Measurements from ENCODE around the gene DDX1.
A peak's percentile ranks its signal among the peaks of the same experiment; 100 is the strongest.

DNA sequence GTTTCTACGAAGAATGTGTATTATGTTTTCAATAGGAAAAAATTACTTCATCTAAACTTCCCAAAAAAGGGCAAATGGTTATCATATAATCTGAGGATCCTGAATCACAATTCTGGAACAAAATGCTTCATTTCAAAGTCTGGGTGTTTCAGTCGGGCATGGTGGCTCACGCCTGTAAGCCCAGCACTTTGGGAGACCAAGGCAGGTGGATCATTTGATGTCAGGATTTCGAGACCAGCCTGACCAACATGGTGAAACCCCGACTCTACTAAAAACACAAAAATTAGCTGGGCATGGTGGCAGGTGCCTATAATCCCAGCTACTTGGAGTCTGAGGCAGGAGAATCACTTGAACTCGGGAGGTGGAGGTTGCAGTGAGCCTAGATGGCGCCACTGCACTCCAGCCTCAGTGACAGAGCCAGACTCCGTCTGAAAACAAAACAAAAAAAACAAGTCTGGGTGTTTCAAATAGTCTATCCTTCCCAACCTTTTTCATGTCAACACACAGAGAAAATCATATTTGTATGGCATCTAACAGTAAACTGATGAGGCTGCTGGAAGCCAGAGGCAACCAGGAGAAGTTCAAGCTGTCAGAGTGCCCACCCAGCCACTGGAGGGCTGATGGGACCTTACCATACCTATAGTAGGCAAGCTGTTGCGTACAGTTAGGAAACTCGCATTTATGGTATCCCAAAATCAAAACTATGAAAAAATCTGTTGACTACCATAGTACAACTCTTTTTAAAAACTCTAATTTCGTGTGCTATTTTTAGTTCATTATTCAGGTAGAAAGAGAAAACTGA lies 45.2 kb upstream of the DDX1 start:
- TF ChIP-seq, protein P1, sequence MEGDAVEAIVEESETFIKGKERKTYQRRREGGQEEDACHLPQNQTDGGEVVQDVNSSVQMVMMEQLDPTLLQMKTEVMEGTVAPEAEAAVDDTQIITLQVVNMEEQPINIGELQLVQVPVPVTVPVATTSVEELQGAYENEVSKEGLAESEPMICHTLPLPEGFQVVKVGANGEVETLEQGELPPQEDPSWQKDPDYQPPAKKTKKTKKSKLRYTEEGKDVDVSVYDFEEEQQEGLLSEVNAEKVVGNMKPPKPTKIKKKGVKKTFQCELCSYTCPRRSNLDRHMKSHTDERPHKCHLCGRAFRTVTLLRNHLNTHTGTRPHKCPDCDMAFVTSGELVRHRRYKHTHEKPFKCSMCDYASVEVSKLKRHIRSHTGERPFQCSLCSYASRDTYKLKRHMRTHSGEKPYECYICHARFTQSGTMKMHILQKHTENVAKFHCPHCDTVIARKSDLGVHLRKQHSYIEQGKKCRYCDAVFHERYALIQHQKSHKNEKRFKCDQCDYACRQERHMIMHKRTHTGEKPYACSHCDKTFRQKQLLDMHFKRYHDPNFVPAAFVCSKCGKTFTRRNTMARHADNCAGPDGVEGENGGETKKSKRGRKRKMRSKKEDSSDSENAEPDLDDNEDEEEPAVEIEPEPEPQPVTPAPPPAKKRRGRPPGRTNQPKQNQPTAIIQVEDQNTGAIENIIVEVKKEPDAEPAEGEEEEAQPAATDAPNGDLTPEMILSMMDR (optimal IDR thresholded peaks at IDR 0.05 in 1 of 3, IDR thresholded peaks at IDR 0.05 in 1 of 3, conservative IDR thresholded peaks at IDR 0.05 in 1 of 3; ENCODE audit: extremely low read depth in 1 of 3, insufficient read depth in 2 of 3, low read length in 3 of 3): peak in 1 of 3 experiments; percentile 33
- TF ChIP-seq EZH2 (IDR thresholded peaks at IDR 0.05; ENCODE audit: low read length): no peak

All from keratinocyte (primary cell).